ENCODE results near the gene CCL17. TPM values are rescaled to one million over a fixed set of nuclear protein-coding genes. Genes with fewer than 3 reads are reported as not detected.

Gene CCL17
- total RNA-seq, 1 experiment from 2014 or later = not detected

- no peaks in the 10 kb centered on the region for H3K36me3 ChIP-seq (ENCODE audit: control insufficient read depth, insufficient read depth, low read length)
- ATAC-seq (no peak), DNase-seq (ENCODE audit: low read depth, low spot score) (no peak)
- H3K4me1 ChIP-seq (ENCODE audit: control insufficient read depth, insufficient read depth, low read length) = no peaks in the 10 kb centered on the region
- no peak overlapping the region for H3K27ac ChIP-seq (ENCODE audit: low read length)
- H3K27me3 ChIP-seq (ENCODE audit: control insufficient read depth, insufficient read depth, low read length) = no peaks in the 10 kb centered on the region
- intact Hi-C loops (cut with micrococcal nuclease; ENCODE audit: unreplicated experiment) (no loop called here), in situ Hi-C loops (cut with HindIII; ENCODE audit: low pct_unique_long_range_greater_than_20kb, low sequenced_read_pairs) (no loop called here)
- ChIA-PET CTCF (no interaction called here), POLR2A (no interaction called here)
- TF ChIP-seq CTCF (IDR thresholded peaks at IDR 0.05) (no peak), TCF7L2 (IDR thresholded peaks at IDR 0.05; ENCODE audit: low read depth, low read length) (no peak), REST (IDR thresholded peaks at IDR 0.05; ENCODE audit: insufficient read depth in 1 of 2, low read depth in 2 of 2, low read length in 1 of 2) (no peak), SIN3A (IDR thresholded peaks at IDR 0.05; ENCODE audit: borderline replicate concordance, insufficient read depth, low read depth, low read length) (no peak), POLR2AphosphoS5 (IDR thresholded peaks at IDR 0.05; ENCODE audit: low read depth, low read length) (no peak)
- no TSS peak for BruUV-seq (replicated peaks)
- H3K9me3 ChIP-seq (ENCODE audit: control insufficient read depth, insufficient read depth, low read depth, low read length) = no peaks in the 10 kb centered on the region
- no peak overlapping the region for H3K4me3 ChIP-seq (ENCODE audit: low read depth in 2 of 2, low read length in 2 of 2)
These were observed 2.3 kb downstream of the CCL17 start for GRCh38 chr16:57406881-57407280.

GRCh38 chr16:57407521-57408353 lies 3.2 kb downstream of the CCL17 start:
- Histone ChIP-seq H3K4me1 (ENCODE audit: control insufficient read depth, insufficient read depth, low read length) (no peaks in the 10 kb centered on the region), H3K9me3 (ENCODE audit: control insufficient read depth, insufficient read depth, low read depth, low read length) (no peaks in the 10 kb centered on the region), H3K27me3 (ENCODE audit: control insufficient read depth, insufficient read depth, low read length) (no peaks in the 10 kb centered on the region), H3K4me3 (ENCODE audit: low read depth in 2 of 2, low read length in 2 of 2) (no peak overlapping the region), H3K27ac (ENCODE audit: low read length) (no peak overlapping the region), H3K36me3 (ENCODE audit: control insufficient read depth, insufficient read depth, low read length) (no peaks in the 10 kb centered on the region)
- BruUV-seq (replicated peaks) = no TSS peak
- ChIA-PET POLR2A (no interaction called here), CTCF (no interaction called here)
- ATAC-seq = no peak
- intact Hi-C loops (cut with micrococcal nuclease; ENCODE audit: unreplicated experiment) = no loop called here
- in situ Hi-C loops (cut with HindIII; ENCODE audit: low pct_unique_long_range_greater_than_20kb, low sequenced_read_pairs) = no loop called here
- DNase-seq (ENCODE audit: low read depth, low spot score) = no peak
- no peak for TF ChIP-seq CTCF (IDR thresholded peaks at IDR 0.05)
- TF ChIP-seq REST (IDR thresholded peaks at IDR 0.05; ENCODE audit: insufficient read depth in 1 of 2, low read depth in 2 of 2, low read length in 1 of 2) = no peak
- no peak for TF ChIP-seq SIN3A (IDR thresholded peaks at IDR 0.05; ENCODE audit: borderline replicate concordance, insufficient read depth, low read depth, low read length)
- no peak for TF ChIP-seq POLR2AphosphoS5 (IDR thresholded peaks at IDR 0.05; ENCODE audit: low read depth, low read length)
- TF ChIP-seq TCF7L2 (IDR thresholded peaks at IDR 0.05; ENCODE audit: low read depth, low read length) = no peak

All from Panc1 (cell line).